VCaP (cell line): ENCODE measurements around the gene ANGEL2.

ENCODE experiments used
- H3K27ac ChIP-seq: fragments of 450-650 bp; 2 replicates; pipeline ENCODE4 v1.5.1; 2017
- CTCF ChIP-seq: fragments of 450-650 bp; conservative IDR thresholded peaks from 2 replicates; pipeline ENCODE4 v1.5.1; 2017; ENCODE audit warnings: mild to moderate bottlenecking, moderate library complexity

The ANGEL2 gene

GRCh38 chr1:212945463-212946160 lies 70.1 kb downstream of the ANGEL2 start:
- TF ChIP-seq CTCF, result no peak
- no peak overlapping the region for H3K27ac ChIP-seq

- TF ChIP-seq CTCF, result no peak
- no peak overlapping the region for H3K27ac ChIP-seq
Observed at GRCh38 chr1:212945056-212945455, 70.6 kb downstream of the ANGEL2 start.

GRCh38 chr1:212944229-212944901 lies 71.3 kb downstream of the ANGEL2 start:
- TF ChIP-seq CTCF, result no peak
- no peak overlapping the region for H3K27ac ChIP-seq

GRCh38 chr1:212943393-212943710 lies 72.3 kb downstream of the ANGEL2 start:
- H3K27ac ChIP-seq, result no peak overlapping the region
- no peak for TF ChIP-seq CTCF

GRCh38 chr1:212942679-212943392 lies 72.8 kb downstream of the ANGEL2 start:
- no peak overlapping the region for H3K27ac ChIP-seq
- no peak for TF ChIP-seq CTCF
